Endometrial microvascular endothelial cells (primary cell): ENCODE results near the gene PDXDC1. TPM values are rescaled to one million over a fixed set of nuclear protein-coding genes. Genes with fewer than 3 reads are reported as not detected.
"Not testable (repeated sequence)": the region's sequence is repeated elsewhere in the genome, so short reads cannot be mapped to it uniquely, and the experiment has no call there.

Experiments used
- in situ Hi-C: cut with HindIII; loops from 2 replicates; pipeline ENCODE4 v1.10.0; 2017; ENCODE audit warnings: low sequenced_read_pairs, low pct_unique_long_range_greater_than_20kb; ENCODE audit errors: inconsistent ontology term
- total RNA-seq: library from RNA; depleted of rRNA; stranded (reverse); fragments of >200 nt; gene quantifications from one replicate; pipeline ENCODE4 v1.2.3, GENCODE V29; 2015; ENCODE audit errors: inconsistent ontology term

PDXDC1 gene
- total RNA-seq, 1 donor from 2014 or later, result 44.9 TPM

DNA sequence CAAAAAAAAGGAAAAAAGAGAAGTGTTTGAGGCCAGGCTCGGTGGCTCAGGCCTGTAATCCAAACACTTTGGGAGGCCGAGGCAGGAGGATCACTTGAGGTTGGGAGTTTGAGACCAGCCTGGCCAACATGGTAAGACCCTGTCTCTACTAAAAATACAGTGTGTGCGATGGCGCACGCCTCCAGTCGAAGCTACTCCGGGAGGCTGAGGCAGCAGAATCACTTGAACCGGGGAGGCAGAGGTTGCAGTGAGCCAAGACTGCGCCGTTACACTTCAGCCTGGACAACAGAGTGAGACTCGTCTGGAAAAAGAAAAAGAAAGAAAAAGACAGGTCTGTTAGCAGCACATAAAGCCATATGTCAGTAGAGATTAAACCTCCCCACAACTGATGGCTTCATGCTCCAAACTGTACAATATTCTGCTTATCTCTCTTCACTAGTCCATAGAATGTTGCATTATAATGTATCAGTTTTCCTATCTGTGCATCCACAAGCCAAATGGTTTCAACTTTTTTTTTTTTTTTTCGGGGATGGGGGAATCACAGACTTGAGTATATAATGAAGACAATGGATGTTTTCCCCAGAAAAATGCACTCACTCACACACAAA is 3.1 kb upstream of the PDXDC1 start:
- in situ Hi-C loops, result not testable (repeated sequence)

DNA sequence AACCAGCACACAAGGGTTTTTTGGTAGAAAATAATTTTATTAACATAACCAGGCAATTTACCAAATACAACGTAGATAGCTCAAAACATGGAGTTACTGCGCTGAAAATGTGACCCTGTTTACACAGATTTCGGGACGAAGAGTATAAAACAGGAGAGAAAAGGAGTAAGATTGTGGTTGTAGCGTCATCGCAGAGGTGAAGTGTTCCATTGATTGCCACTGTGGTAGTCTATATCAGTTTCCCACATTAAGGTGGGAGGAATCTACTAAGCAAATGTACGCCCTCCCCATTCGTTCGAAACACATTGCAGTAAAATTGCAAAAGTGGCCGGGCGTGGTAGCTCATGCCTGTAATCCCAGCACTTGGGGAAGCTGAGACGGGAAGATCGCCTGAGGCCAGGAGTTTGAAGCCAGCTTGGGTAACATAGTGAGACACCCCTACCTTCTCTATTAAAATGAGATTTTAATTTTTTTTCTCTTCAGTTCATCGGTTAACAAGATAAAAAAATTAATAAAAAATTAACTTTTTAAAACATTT is 972 bp upstream of the PDXDC1 start:
- in situ Hi-C loops, result not testable (repeated sequence)

- in situ Hi-C loops, result not testable (repeated sequence)
These were observed 533 bp upstream of the PDXDC1 start for GRCh38 chr16:14974331-14974655.

GRCh38 chr16:14975418-14976194 is 780 bp downstream of the PDXDC1 start:
- in situ Hi-C loops, result not testable (repeated sequence)

DNA sequence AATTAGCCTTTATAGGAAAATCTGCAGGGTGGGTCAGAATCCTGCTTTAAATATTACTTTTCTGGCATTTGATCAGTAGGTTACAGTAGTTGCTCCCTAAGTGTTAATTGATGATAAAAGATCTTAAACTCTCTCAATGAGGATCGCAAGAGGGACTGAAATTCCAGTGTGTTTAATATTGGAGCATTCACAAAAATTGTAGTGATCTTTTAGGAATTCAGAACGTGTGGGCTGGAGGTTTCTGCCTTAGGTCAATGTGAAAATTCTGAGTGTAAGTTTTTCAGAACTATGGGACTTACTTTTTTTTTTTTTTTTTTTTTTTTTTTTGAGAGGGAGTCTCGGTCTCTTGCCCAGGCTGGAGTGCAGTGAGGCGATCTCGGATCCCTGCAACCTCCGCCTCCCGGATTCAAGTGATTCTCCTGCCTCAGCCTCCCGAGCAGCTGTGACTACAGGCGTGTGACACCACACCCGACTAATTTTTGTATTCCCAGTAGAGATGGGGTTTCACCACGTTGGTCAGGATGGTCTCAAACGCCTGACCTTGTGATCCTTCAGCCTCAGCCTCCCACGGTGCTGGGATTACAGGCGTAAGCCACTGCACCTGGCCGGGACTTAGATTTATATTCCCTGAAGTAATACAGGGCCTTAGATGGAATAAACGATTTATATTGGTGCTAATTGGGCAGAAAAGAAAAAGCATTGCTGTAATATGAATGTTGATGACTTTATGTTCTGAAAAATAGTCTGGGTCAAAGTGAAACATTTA is 2.3 kb downstream of the PDXDC1 start:
- in situ Hi-C loops, result not testable (repeated sequence)

DNA sequence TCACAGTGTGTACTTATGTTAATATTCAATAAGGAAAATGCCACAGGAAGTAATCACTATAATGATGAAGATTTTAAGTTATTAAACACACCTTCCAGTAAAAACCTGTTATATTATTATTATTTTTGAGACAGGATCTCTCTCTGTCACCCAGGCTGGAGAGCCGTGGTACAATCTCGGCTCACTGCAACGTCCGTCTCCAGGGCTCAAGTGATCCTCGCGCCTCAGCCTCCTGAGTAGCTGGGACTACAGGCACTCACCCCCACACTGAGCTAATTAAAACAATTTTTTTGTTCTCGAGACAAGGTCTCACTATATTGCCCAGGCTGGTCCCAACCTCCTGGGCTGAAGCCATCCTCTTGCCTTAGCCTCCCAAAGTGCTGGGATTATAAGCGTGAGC is 3.5 kb downstream of the PDXDC1 start:
- in situ Hi-C loops, result not testable (repeated sequence)

GRCh38 chr16:14978908-14979307 is 4.1 kb downstream of the PDXDC1 start:
- in situ Hi-C loops, result not testable (repeated sequence)

DNA sequence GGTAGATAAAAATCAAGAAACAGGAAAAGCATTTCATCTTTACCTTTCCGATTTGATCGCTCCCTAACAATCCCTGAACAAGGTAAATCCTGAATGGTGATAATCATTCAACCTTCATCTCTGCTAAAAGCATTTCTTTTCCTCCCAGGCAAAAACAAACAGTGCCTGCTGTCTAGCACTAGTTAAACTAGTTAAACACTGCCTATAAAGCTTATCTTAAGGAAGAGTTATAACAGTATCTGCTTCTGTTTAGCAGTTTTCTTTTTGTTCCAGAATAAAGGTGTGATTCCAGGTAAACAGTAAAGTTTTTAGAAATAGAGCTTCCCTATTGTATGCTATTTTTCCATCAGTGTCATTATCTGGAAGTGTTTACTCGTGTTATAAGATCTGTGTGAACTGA is 6.4 kb downstream of the PDXDC1 start:
- in situ Hi-C loops, result not testable (repeated sequence)

GRCh38 chr16:14982521-14982920 is 7.7 kb downstream of the PDXDC1 start:
- in situ Hi-C loops, result not testable (repeated sequence)

DNA sequence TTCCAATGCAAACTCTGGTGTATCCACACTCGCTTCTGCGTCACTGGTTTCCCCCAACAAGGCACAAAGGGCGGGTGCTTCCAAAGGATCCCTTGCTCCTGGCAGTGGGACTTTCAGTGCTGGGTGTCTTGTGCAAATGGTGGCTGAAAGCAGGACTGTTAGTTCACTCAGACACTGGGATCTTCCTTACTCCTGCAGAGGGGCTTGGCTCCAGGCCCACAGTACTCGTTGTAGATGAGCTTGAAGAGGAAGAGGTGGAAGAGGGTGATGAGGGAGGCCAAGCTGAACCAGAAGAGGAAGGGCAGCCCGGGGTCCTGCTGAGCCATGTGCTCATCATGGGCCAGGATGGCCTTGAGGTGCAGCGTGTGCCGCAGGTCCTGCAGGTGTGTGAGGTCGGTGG is 13.3 kb downstream of the PDXDC1 start:
- in situ Hi-C loops, result not testable (repeated sequence)

DNA sequence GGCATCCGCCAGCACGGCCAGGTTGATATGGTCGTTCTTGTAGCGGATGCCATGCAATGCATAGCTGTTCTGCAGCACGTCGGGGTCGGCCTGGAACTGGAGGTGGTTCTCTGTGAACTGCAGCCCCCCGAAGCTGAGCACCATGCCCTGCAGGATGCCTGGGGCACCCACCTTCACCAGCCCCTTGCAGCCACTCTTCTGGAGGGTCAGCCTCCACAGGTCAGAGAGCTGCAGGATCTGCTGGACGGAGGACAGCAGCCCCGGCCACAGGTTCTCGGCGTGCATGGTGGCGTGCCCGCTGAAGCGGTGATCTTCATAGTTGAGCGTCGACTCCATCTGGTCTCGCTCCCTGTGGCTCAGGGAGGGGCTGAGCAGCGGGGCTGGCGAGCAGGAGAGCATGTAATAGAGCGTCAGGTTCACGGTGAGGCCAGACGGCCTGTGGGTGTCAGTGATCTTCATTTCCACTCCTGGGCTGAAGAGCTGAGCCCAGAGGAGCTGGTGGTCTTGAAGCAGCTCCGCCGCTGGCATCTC is 13.9 kb downstream of the PDXDC1 start:
- in situ Hi-C loops, result not testable (repeated sequence)

DNA sequence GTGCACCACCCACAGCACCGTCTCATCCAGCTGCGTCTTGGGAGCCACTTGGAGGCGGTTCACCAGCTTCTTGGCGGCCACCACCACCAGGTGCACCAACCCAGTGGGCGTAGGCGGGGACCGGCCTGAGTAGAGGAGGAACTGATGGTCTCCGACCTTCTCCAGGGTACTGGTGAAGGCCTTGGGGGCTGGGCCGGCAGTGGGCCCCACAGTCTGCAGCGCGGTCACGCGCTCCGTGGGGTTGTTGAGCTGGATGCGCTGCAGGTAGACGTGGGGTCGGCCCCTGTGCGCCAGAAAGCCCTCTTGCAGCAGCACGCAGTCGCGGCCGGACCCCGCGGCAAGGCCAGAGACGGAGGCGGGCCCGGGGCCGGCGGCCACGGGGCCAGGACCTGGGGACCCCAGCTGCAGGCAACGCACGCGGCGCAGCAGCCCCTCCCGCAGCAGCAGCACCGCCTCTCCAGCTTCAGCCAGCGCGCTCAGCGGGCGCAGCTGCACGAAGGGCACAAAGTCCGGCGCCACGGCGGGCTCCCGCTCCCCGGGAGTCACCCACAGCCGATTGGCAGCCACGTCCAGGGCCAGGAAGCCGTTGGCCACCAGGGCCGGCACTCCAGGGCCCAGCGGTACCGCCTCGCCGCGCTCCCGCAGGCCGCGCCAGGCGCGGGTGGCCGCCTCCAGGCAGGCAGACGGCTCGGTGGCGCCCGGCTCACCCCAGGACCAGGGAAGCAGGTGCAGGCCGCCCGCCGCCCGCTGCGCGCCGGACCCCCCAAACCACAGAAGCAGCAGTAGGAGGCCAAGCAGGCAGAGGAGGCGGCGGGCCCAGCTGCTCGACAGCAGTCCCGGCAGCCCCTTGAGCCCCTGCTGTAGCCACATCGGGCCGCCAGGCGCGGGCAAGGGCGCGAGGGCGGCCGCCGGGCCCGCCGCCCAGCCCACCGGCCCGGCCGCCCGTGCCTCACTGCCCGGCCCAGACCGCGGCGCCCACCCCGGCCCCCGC is 14.8 kb downstream of the PDXDC1 start:
- in situ Hi-C loops, result not testable (repeated sequence)

- in situ Hi-C loops, result not testable (repeated sequence)
These were observed 18.7 kb downstream of the PDXDC1 start for GRCh38 chr16:14993277-14994151.

GRCh38 chr16:14996702-14997101 is 21.9 kb downstream of the PDXDC1 start:
- in situ Hi-C loops, result not testable (repeated sequence)

DNA sequence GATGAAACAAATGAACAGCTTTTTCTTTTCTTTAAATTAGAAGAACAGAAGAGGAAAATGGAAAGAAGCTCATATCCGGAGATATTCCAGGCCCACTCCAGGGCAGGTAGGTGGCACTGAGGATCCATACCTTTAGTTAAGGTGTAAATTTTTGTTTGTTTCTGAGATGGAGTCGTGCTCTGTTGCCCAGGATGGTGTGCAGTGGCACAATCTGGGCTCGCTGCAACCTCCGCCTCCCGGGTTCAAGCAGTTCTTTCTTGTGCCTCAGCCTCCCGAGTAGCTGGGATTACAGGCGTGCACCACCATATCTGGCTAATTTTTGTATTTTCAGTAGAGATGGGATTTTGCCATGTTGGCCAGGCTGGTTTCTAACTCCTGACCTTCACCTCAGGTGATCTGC is 23.5 kb downstream of the PDXDC1 start:
- in situ Hi-C loops, result not testable (repeated sequence)

- in situ Hi-C loops, result not testable (repeated sequence)
These were observed 25.0 kb downstream of the PDXDC1 start for GRCh38 chr16:14999845-15000244.

- in situ Hi-C loops, result not testable (repeated sequence)
These were observed 27.6 kb downstream of the PDXDC1 start for GRCh38 chr16:15002448-15002847.
